GM18873 (cell line): ENCODE measurements around the gene HSPG2.

Source experiments
- ATAC-seq: cut with Tn5 transposase; IDR thresholded peaks from one replicate; pipeline ENCODE4 v1.9.1; 2021; ENCODE audit warnings: mild to moderate bottlenecking, moderate library complexity, moderate number of reproducible peaks; ENCODE audit not compliant: unreplicated experiment, low FRiP score

Gene HSPG2

GRCh38 chr1:21868941-21869454, 68.1 kb downstream of the HSPG2 start:
- ATAC-seq, result no peak

DNA sequence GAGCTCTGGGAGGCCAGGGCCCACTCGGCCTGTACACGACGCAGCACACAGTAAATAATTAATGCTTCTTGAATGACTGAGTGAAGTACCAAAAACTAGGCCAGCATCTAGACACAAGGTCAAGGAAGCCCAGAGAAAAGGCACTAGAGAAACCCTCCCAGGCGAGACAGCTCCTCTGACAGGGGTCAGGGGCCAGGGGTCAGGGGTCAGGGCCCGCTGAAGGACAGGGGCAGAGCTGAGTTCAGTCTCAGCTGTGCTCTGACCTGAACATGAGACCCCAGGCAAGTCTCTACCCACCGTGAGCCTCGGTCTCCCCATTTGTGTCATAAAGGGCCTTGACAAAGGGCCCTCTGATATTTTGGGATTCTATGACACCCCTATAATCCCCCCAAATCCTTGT, 68.6 kb downstream of the HSPG2 start:
- ATAC-seq, result no peak

DNA sequence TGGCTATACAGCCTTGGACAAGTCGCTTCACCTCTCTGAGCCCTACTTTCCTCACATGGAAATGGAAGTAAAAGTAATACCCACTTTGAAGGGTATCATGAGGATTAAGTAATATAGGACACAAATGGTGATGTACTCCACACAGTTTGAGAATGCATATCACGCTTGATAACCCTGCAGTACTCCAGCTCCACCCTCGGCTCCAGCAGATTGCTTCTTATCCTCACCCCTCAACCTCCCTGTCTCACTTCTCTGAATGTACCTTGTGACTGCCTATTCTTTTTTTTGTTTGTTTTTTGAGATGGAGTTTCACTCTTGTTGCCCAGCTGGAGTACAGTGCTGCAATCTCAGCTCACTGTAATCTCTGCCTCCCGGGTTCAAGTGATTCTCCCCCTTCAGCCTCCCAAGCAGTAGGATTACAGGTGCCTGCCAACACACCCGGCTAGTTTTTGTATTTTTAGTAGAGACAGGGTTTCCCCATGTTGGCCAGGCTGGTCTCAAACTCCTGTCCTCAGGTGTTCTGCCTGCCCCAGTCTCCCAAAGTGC, 69.6 kb downstream of the HSPG2 start:
- no peak for ATAC-seq

DNA sequence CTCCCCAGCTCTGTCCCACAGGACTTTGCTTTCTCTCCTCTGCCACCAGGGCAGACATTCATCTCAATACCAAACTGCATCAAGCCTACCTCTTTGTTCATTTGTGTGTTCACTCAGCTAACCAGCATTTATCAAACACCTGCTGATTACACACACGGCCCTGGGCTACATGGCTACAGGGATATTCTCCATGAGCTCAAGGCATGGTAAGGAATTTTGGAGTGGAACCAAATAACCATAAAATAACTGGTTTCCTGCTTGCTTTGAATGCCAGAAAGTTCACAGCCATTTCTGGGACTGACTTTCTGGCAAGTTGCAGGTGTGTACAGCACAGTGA, 70.4 kb downstream of the HSPG2 start:
- ATAC-seq, result no peak

DNA sequence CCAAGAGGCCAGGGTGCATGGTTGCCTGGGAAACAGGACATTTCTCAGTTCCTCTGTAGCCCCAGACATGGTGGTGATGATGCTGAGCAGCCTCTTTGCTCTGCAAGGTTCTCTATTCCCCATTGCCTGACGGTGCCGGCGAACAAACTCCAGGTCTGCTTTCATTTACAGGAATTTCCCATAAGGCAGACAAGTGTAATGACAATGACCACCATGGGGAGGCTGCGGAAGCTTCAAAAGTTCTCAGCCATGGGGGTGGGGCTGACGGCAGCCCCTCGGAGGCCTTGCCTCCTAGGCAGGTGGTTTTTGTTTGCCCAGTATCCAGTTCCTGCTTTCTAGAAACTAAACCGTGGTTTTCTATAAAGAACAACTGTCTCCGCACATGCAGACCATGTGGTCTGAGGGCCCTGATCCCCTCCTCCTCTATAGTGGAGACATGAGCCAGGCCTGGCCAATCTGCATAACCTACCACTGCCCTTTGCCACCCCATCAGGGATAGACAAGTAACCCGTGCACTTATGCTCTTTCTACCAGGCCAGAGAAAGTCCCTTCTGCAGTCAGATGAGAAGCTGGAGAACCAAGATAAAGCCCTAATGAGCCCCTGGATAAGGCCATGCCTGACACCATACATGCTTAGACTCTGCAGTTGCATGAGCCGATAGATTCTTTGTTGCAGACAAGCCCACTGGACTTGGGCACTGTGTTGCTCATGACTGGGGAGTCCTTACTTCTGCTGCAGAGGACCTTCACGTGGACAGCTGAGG, 71.0 kb downstream of the HSPG2 start:
- peak; percentile 77 for ATAC-seq

DNA sequence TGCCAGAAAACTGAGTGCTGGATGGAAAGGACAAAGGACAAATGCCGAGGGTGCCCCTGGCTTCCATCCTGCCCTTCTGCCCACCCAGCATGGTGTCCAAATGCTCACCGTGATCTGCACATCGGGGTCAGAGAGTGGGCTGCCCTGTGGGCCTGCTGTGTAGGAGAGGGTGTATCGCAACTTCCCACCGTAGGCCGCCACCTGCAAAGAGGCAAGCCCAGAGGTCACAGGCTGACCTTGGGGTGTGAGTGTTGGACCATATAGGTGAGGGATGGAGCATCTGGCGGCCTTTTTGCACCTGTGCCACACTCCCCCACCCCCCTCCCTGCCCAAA, 71.5 kb downstream of the HSPG2 start:
- no peak for ATAC-seq

- no peak for ATAC-seq
Measured at GRCh38 chr1:21864730-21865129, 72.4 kb downstream of the HSPG2 start.

DNA sequence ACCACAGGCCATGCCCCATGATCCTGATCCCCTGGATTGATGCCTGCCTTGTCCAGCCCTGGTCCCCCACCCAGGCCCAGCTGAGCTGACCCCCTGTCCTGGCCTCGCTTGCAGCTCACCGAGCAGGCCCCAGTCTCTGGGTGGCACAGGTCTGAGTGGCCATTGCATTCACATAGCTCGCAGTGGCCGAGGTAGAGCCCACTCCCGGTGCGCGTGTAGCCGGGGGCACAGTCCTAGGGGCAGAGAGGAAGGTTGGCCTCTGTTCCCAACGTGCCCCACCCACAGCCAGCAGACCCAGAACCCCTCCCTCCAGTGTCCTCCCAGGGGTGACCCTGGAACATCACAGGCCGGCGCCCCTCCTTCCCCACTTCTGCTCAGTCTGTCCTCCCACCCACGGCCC, 73.1 kb downstream of the HSPG2 start:
- ATAC-seq, result no peak

DNA sequence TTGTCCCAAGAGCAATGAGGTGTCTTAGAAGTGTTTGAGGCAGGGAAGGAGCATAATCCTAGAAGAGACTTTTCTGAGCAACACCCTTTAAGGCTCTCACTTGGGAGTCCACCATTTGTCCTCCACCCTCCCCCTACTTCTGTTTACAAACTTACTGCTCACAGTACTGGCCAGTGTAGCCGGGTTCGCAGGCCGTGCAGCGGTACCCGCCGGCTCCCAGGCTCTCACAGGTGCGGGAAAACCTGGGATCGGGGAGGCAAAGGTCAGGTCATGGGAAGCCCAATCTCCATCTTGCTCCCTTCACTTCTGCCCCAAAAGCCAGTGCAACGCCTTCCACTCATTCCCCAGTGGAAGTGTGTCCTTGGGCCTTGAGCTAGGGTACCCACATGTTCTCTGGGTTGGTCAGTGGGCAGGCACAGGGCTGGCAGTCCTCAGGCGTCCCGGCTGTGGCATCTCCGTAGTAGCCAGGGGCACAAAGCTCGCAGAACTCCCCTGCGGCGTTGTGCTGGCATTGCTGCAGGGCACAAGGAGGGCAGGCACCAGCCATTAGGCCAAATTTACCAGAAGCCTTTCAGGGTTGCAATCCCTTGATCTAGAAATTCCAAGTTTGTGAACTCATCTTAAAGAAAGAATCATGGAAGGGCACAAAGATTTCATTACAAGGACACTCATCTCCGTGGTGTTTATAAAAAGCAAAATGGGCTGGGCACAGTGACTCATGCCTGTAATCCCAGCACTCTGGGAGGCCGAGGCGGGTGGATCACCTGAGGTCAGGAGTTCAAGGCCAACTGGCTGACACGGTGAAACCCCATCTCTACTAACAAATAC, 75.3 kb downstream of the HSPG2 start:
- ATAC-seq, result no peak

DNA sequence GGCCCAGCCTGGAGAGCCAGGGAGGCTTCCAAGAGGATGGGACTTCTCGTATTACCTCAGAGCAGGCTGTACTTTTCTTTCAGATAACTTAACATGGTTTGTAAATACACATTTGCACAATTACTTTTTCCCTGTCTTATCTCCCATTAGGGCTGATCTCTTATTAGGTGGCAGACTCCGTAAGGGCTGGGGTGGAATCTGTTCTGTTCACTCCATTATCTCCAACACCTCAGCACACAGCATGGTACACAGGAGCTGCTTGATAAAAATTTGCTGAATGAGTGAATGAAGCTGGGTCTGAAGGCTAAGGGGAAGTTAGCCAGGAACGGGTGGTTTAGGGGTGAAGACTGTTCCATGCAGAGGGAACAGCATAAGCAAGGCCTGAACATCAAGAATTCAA, 76.1 kb downstream of the HSPG2 start:
- ATAC-seq, result no peak

DNA sequence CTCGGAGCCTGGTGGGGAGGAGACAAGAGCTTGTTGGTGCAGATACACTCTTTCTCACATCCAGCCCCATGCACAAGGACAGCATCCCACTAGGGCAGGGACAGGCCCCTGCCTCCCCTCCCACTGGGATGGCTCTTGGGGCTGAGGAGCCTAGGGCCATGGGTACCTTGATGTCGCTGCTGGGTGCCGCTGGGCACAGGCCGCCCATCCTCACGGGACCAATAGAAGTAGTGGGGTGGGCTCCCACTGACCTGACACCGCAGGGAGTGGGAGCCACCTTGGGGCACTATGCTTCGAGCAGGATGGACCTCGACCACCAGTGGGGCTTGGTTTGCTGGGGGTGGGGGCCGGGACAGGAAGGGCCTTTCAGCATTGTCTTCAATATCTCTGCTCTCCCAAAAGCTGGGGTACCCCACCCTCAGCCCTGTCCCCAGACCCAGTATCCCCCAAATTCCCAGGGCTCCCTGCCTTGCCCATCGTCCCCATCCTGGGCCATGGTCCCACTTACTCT, 77.4 kb downstream of the HSPG2 start:
- ATAC-seq, result no peak

- ATAC-seq, result no peak
Measured at GRCh38 chr1:21857840-21858670, 79.1 kb downstream of the HSPG2 start.

DNA sequence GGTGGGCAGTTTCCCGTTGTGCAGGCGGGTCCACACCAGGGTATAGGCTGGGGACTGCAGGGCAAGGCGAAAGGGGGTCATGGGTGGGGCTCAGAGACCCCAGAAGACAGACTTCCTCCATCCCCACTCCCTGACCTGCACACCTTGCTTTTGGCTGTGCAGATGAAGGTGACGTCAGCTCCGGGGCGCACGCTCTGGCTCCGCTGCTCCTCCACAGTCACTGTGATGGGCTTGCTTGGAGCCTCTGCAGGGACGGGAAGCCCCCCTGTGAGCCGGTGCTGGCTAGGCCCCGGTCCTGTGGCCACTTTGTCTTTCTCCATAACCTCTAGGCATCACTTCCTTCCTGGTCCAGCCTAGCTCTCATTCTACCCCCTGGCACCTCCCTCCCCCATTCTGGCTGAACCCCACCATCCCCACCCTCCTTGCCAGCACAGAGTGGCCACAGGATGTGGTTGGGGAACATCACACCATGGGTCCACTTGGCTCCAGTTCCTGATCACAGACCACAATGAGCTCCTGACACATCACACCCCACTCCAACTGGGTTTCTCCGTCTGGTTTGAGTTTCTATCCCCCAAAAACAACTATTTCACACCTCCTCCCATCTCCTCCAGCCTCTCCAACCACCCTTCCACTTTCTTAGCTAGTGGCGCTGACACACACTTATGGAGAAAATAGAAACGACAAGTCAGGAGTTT, 79.8 kb downstream of the HSPG2 start:
- ATAC-seq, result no peak

DNA sequence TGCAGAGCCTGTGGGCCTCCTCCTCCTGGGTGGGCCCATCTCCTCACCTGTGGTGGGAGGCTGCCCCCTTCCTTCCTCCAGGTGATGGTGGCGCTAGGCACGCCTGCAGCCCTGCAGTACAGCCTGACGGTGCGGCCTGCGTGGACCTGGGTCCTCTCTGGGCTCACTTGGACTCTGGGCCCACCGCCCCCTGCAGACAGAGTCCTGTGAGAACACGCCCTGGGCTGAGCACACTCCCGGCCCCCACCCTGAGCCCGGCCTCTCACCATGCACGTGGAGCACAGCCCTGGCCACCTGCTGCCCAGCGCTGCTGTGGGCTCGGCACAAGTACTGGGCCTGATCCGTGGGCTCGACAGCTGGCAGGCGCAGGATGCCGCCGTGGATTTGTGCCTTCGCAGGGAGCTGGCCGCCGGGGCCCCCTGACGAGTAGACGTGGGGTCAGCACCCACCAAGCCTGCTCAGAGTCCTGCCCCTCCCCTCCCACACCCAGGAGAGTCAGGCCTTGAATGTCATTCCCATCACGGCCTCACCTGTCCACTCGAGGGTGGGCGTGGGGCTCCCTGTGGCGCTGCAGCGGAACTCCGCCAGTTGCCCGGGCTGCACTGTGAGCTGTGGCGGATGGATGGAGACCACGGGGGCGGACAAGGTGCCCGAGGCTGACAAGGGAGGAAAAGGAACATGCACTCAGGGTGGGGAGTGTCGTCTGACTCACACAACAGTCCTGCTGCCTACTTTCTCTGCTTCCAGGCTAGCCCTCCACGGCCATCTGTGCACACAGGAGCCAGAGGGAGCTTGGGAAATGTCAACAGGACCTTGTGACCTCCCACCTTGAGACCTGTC, 81.6 kb downstream of the HSPG2 start:
- ATAC-seq, result no peak

DNA sequence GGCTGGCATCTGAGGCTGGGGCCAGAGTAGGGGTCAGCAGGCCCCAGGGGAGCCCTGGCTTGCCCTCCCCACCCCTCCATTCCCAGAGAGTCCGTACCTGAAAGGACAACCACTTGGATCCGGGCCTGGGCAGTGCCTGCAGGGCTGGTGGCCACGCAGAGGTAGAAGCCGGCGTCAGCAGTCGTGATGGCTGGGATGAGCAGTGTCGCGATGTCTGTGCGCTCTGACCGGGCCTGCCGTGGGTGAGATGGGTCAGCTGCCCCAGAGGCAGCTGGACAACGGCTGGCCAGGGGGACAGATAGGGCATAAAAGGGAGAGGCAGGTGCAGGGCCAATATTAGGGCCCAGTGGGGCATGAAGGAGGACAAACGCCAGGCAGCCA, 82.4 kb downstream of the HSPG2 start:
- no peak for ATAC-seq

GRCh38 chr1:21854090-21854750, 82.9 kb downstream of the HSPG2 start:
- no peak for ATAC-seq

- no peak for ATAC-seq
Measured at GRCh38 chr1:21853131-21853427, 84.0 kb downstream of the HSPG2 start.

DNA sequence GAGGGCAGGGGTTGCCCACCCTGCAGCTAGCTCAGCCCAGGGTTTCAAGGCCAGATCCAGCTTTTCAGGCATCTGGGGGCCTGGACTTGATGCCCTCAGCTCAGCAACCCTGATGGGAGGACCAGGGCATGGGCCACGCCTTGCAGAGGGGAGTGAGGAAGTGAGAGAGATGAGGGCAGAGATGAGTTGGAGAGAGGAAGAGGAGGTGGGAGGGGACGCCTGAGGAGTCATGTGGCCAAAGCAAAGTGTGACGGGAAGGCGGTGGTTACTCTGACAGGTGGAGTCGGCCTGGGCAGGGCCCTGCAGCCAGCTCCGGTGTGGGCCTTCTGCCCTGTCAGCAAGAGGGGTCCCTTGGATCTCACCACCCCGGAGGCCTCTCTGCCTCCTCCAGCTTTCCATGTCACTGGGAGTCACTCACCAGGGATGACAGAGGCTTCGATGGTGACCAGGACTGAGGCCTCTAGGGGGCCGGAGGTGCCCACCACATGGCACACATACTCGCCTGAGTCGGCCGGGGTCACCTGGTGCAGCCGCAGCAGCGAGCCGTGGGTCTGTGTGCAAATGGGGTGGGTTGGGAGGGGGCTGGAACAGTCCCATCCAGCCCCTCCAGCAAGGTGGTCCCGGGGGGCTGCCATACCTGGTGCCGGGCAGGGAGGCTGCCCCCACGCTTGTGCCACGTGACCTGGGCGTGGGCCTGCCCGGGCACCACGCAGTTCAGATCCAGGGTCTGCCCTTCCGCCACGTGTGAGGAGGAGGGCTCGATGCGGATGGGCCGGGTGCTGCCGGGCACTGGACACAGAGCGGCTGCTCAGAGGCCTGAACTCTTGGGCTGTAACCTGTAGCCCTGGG, 84.6 kb downstream of the HSPG2 start:
- ATAC-seq, result no peak
